ENCODE data around the gene AGAP3.

The AGAP3 gene

DNA sequence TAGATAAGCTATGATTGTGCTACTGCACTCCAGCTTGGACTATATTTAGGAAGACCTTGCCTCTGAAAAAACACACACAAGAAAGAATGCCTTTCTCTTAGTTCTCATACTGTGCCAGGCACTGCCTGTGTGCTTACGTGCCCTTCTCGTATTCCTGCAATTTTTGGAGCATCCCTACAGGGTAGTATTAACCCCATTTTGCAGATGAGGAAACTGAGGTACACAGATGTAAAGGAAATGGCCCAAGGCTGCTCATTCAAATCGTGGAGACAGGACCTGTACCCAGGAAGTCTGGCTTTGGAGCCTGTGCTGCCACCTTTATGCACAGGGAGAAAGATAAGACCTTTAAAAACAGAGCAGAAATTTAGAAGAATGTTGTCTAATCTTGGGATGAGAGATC, 16.7 kb downstream of the AGAP3 start:
- Histone ChIP-seq H2BK120ac (ENCODE audit: insufficient read depth, low read length, poor library complexity) (no peak overlapping the region), H3K4me2 (ENCODE audit: low read length) (no peak overlapping the region), H2BK12ac (ENCODE audit: low read length) (no peak overlapping the region), H3K4ac (ENCODE audit: low read depth, low read length) (no peak overlapping the region), H3K79me2 (ENCODE audit: control insufficient read depth, insufficient read depth, low read length, poor library complexity) (peaks cover 5% of the 10 kb centered on the region), H3K79me1 (ENCODE audit: low read length) (no peaks in the 10 kb centered on the region), H3K9me3 (ENCODE audit: insufficient read depth, low read depth, low read length) (no peaks in the 10 kb centered on the region), H2AFZ (ENCODE audit: insufficient read depth, low read length, poor library complexity) (no peak overlapping the region), H3K9ac (ENCODE audit: low read length) (no peak overlapping the region), H3K4me1 (ENCODE audit: control insufficient read depth in 1 of 2, insufficient read depth in 2 of 2, low read length in 2 of 2) (no peaks in the 10 kb centered on the region), H3K14ac (ENCODE audit: low read length) (no peak overlapping the region), H3K27me3 (ENCODE audit: insufficient read depth, low read length) (no peaks in the 10 kb centered on the region), H4K8ac (ENCODE audit: low read depth, low read length) (no peak overlapping the region), H3K18ac (ENCODE audit: low read length) (no peak overlapping the region), H3K36me3 (ENCODE audit: control insufficient read depth in 1 of 2, insufficient read depth in 2 of 2, low read length in 2 of 2) (peaks cover 9 to 12% of the 10 kb centered on the region in 2 experiments), H3K27ac (ENCODE audit: low read depth, low read length) (no peak overlapping the region), H2BK5ac (ENCODE audit: low read depth, low read length, poor library complexity) (no peak overlapping the region), H4K12ac (ENCODE audit: low read depth, low read length) (no peak overlapping the region), H3K23ac (ENCODE audit: low read length) (no peak overlapping the region), H3K4me3 (ENCODE audit: low read depth, low read length) (no peak overlapping the region), H4K91ac (ENCODE audit: low read depth, low read length) (no peak overlapping the region), H2AK5ac (ENCODE audit: low read length) (no peak overlapping the region)
- DNase-seq: no peak
- no CpG with 5 or more reads among the region's 3 CpGs for WGBS (ENCODE audit: extremely low coverage, insufficient coverage, insufficient read length)

GRCh38 chr7:151103973-151104372, 17.7 kb downstream of the AGAP3 start:
- Histone ChIP-seq H2BK120ac (ENCODE audit: insufficient read depth, low read length, poor library complexity) (no peak overlapping the region), H3K79me2 (ENCODE audit: control insufficient read depth, insufficient read depth, low read length, poor library complexity) (peaks cover 5% of the 10 kb centered on the region), H3K23ac (ENCODE audit: low read length) (no peak overlapping the region), H2AK5ac (ENCODE audit: low read length) (no peak overlapping the region), H3K27ac (ENCODE audit: low read depth, low read length) (no peak overlapping the region), H3K4me2 (ENCODE audit: low read length) (no peak overlapping the region), H3K9ac (ENCODE audit: low read length) (no peak overlapping the region), H3K27me3 (ENCODE audit: insufficient read depth, low read length) (no peaks in the 10 kb centered on the region), H3K9me3 (ENCODE audit: insufficient read depth, low read depth, low read length) (no peaks in the 10 kb centered on the region), H2AFZ (ENCODE audit: insufficient read depth, low read length, poor library complexity) (no peak overlapping the region), H3K4me1 (ENCODE audit: control insufficient read depth in 1 of 2, insufficient read depth in 2 of 2, low read length in 2 of 2) (no peaks in the 10 kb centered on the region), H3K4ac (ENCODE audit: low read depth, low read length) (no peak overlapping the region), H2BK12ac (ENCODE audit: low read length) (no peak overlapping the region), H4K8ac (ENCODE audit: low read depth, low read length) (no peak overlapping the region), H4K12ac (ENCODE audit: low read depth, low read length) (no peak overlapping the region), H4K91ac (ENCODE audit: low read depth, low read length) (no peak overlapping the region), H3K18ac (ENCODE audit: low read length) (no peak overlapping the region), H2BK5ac (ENCODE audit: low read depth, low read length, poor library complexity) (no peak overlapping the region), H3K79me1 (ENCODE audit: low read length) (no peaks in the 10 kb centered on the region), H3K14ac (ENCODE audit: low read length) (no peak overlapping the region), H3K4me3 (ENCODE audit: low read depth, low read length) (no peak overlapping the region), H3K36me3 (ENCODE audit: control insufficient read depth in 1 of 2, insufficient read depth in 2 of 2, low read length in 2 of 2) (peaks cover 9 to 12% of the 10 kb centered on the region in 2 experiments)
- WGBS (ENCODE audit: extremely low coverage, insufficient coverage, insufficient read length): no CpG with 5 or more reads among the region's 12 CpGs
- no peak for DNase-seq

GRCh38 chr7:151104411-151105235, 18.3 kb downstream of the AGAP3 start:
- H3K27me3 ChIP-seq (ENCODE audit: insufficient read depth, low read length): no peaks in the 10 kb centered on the region
- no CpG with 5 or more reads among the region's 23 CpGs for WGBS (ENCODE audit: extremely low coverage, insufficient coverage, insufficient read length)
- no peak overlapping the region for H4K8ac ChIP-seq (ENCODE audit: low read depth, low read length)
- no peak overlapping the region for H2AFZ ChIP-seq (ENCODE audit: insufficient read depth, low read length, poor library complexity)
- no peak overlapping the region for H3K27ac ChIP-seq (ENCODE audit: low read depth, low read length)
- H3K36me3 ChIP-seq (ENCODE audit: control insufficient read depth in 1 of 2, insufficient read depth in 2 of 2, low read length in 2 of 2): peaks cover 9 to 12% of the 10 kb centered on the region in 2 experiments
- no peak overlapping the region for H3K4me3 ChIP-seq (ENCODE audit: low read depth, low read length)
- no peak overlapping the region for H2BK120ac ChIP-seq (ENCODE audit: insufficient read depth, low read length, poor library complexity)
- H3K18ac ChIP-seq (ENCODE audit: low read length): peak overlapping the region; percentile 33
- DNase-seq: no peak
- no peak overlapping the region for H3K4ac ChIP-seq (ENCODE audit: low read depth, low read length)
- no peak overlapping the region for H2AK5ac ChIP-seq (ENCODE audit: low read length)
- no peak overlapping the region for H4K12ac ChIP-seq (ENCODE audit: low read depth, low read length)
- no peak overlapping the region for H4K91ac ChIP-seq (ENCODE audit: low read depth, low read length)
- H3K79me2 ChIP-seq (ENCODE audit: control insufficient read depth, insufficient read depth, low read length, poor library complexity): peaks cover 5% of the 10 kb centered on the region
- H3K4me2 ChIP-seq (ENCODE audit: low read length): no peak overlapping the region
- H3K14ac ChIP-seq (ENCODE audit: low read length): no peak overlapping the region
- H3K79me1 ChIP-seq (ENCODE audit: low read length): no peaks in the 10 kb centered on the region
- no peaks in the 10 kb centered on the region for H3K4me1 ChIP-seq (ENCODE audit: control insufficient read depth in 1 of 2, insufficient read depth in 2 of 2, low read length in 2 of 2)
- no peak overlapping the region for H2BK12ac ChIP-seq (ENCODE audit: low read length)
- no peak overlapping the region for H2BK5ac ChIP-seq (ENCODE audit: low read depth, low read length, poor library complexity)
- H3K9ac ChIP-seq (ENCODE audit: low read length): no peak overlapping the region
- H3K9me3 ChIP-seq (ENCODE audit: insufficient read depth, low read depth, low read length): no peaks in the 10 kb centered on the region
- H3K23ac ChIP-seq (ENCODE audit: low read length): no peak overlapping the region

GRCh38 chr7:151107882-151108281, 21.6 kb downstream of the AGAP3 start:
- H3K27ac ChIP-seq (ENCODE audit: low read depth, low read length): no peak overlapping the region
- no peak overlapping the region for H3K23ac ChIP-seq (ENCODE audit: low read length)
- H3K79me1 ChIP-seq (ENCODE audit: low read length): peaks cover 3% of the 10 kb centered on the region
- no peak overlapping the region for H2BK5ac ChIP-seq (ENCODE audit: low read depth, low read length, poor library complexity)
- peak overlapping the region; percentile 25 for H3K9ac ChIP-seq (ENCODE audit: low read length)
- H3K4me3 ChIP-seq (ENCODE audit: low read depth, low read length): no peak overlapping the region
- no CpG with 5 or more reads among the region's 10 CpGs for WGBS (ENCODE audit: extremely low coverage, insufficient coverage, insufficient read length)
- H3K4ac ChIP-seq (ENCODE audit: low read depth, low read length): no peak overlapping the region
- no peaks in the 10 kb centered on the region for H3K9me3 ChIP-seq (ENCODE audit: insufficient read depth, low read depth, low read length)
- H2AFZ ChIP-seq (ENCODE audit: insufficient read depth, low read length, poor library complexity): no peak overlapping the region
- peaks cover 7 to 8% of the 10 kb centered on the region in 2 experiments for H3K36me3 ChIP-seq (ENCODE audit: control insufficient read depth in 1 of 2, insufficient read depth in 2 of 2, low read length in 2 of 2)
- no peak overlapping the region for H4K12ac ChIP-seq (ENCODE audit: low read depth, low read length)
- H3K14ac ChIP-seq (ENCODE audit: low read length): no peak overlapping the region
- peaks cover 3% of the 10 kb centered on the region for H3K79me2 ChIP-seq (ENCODE audit: control insufficient read depth, insufficient read depth, low read length, poor library complexity)
- no peak overlapping the region for H2BK120ac ChIP-seq (ENCODE audit: insufficient read depth, low read length, poor library complexity)
- no peaks in the 10 kb centered on the region for H3K27me3 ChIP-seq (ENCODE audit: insufficient read depth, low read length)
- H2BK12ac ChIP-seq (ENCODE audit: low read length): no peak overlapping the region
- no peak overlapping the region for H3K4me2 ChIP-seq (ENCODE audit: low read length)
- no peak overlapping the region for H2AK5ac ChIP-seq (ENCODE audit: low read length)
- H4K91ac ChIP-seq (ENCODE audit: low read depth, low read length): no peak overlapping the region
- H3K18ac ChIP-seq (ENCODE audit: low read length): no peak overlapping the region
- H4K8ac ChIP-seq (ENCODE audit: low read depth, low read length): no peak overlapping the region
- H3K4me1 ChIP-seq (ENCODE audit: control insufficient read depth in 1 of 2, insufficient read depth in 2 of 2, low read length in 2 of 2): peaks cover 5 to 6% of the 10 kb centered on the region in 2 experiments
- no peak for DNase-seq

Data from trophoblast cell (in vitro differentiated cells and primary cell).